Mesendoderm (in vitro differentiated cells): ENCODE data around the gene CACNB2.
A peak's percentile ranks its signal among the peaks of the same experiment; 100 is the strongest.

Experiments
- DNase-seq: peaks from one replicate; pipeline ENCODE4 v3.0.0; 2013
- H2AK5ac ChIP-seq: 2 replicates; pipeline ENCODE4 v1.6.1; 2013; ENCODE audit warnings: low read length, inconsistent platforms
- H2BK120ac ChIP-seq: 2 replicates; pipeline ENCODE4 v1.6.1; 2013; ENCODE audit warnings: low read depth, mild to moderate bottlenecking, low read length, moderate library complexity, mixed read lengths
- H2BK15ac ChIP-seq: replicated peaks from 2 replicates; pipeline ENCODE4 v1.6.1; 2013; ENCODE audit warnings: low read depth, mild to moderate bottlenecking, moderate library complexity
- H2BK5ac ChIP-seq: 2 replicates; pipeline ENCODE4 v1.6.1; 2013; ENCODE audit warnings: low read length, inconsistent platforms
- H3K18ac ChIP-seq: 2 replicates; pipeline ENCODE4 v1.6.1; 2013; ENCODE audit warnings: mild to moderate bottlenecking, low read length, mixed read lengths
- H3K23ac ChIP-seq: one replicate; pipeline ENCODE4 v1.6.1; 2013; ENCODE audit warnings: low read length
- H3K27ac ChIP-seq: 2 replicates; pipeline ENCODE4 v1.5.1; 2013; ENCODE audit warnings: low read depth, mild to moderate bottlenecking, inconsistent platforms, low read length, moderate library complexity
- H3K27me3 ChIP-seq: 2 replicates; pipeline ENCODE4 v1.6.1; 2013; ENCODE audit warnings: low read length, control low read depth, mild to moderate bottlenecking, inconsistent platforms; ENCODE audit not compliant: insufficient read depth, poor library complexity
- H3K36me3 ChIP-seq: 2 replicates; pipeline ENCODE4 v1.6.1; 2013; ENCODE audit warnings: low read length, inconsistent platforms; ENCODE audit not compliant: control insufficient read depth, insufficient read depth
- H3K4ac ChIP-seq: one replicate; pipeline ENCODE4 v1.6.1; 2013; ENCODE audit warnings: low read depth, mild to moderate bottlenecking, low read length, moderate library complexity
- H3K4me1 ChIP-seq: 2 replicates; pipeline ENCODE4 v1.6.1; 2013; ENCODE audit warnings: low read depth, low read length, inconsistent platforms; ENCODE audit not compliant: control insufficient read depth
- H3K4me2 ChIP-seq: 2 replicates; pipeline ENCODE4 v1.6.1; 2013; ENCODE audit warnings: low read length
- H3K4me3 ChIP-seq: 2 replicates; pipeline ENCODE4 v1.5.1; 2013; ENCODE audit warnings: mild to moderate bottlenecking, low read length
- H3K56ac ChIP-seq: one replicate; pipeline ENCODE4 v1.6.1; 2013; ENCODE audit warnings: low read length
- H3K79me1 ChIP-seq: 2 replicates; pipeline ENCODE4 v1.6.1; 2013; ENCODE audit warnings: low read length, inconsistent platforms
- H3K79me2 ChIP-seq: 2 replicates; pipeline ENCODE4 v1.6.1; 2013; ENCODE audit warnings: mild to moderate bottlenecking, low read length; ENCODE audit not compliant: control insufficient read depth, insufficient read depth
- H3K9ac ChIP-seq: 2 replicates; pipeline ENCODE4 v1.6.1; 2013; ENCODE audit warnings: low read length, inconsistent platforms
- H4K5ac ChIP-seq: one replicate; pipeline ENCODE4 v1.6.1; 2013; ENCODE audit warnings: low read length
- H4K8ac ChIP-seq: one replicate; pipeline ENCODE4 v1.6.1; 2013; ENCODE audit warnings: low read depth, mild to moderate bottlenecking, control low read depth, low read length, moderate library complexity
- WGBS: extraction: QIAGEN DNeasy Blood & Tissue Kit; methylation state at CpG from one replicate; pipeline ENCODE4 v1.1.7; 2013; ENCODE audit warnings: low lambda C conversion rate, missing lambda C conversion rate; ENCODE audit not compliant: insufficient coverage; ENCODE audit errors: extremely low coverage; 5-methylcytosine and 5-hydroxymethylcytosine counted together

CACNB2 gene

DNA sequence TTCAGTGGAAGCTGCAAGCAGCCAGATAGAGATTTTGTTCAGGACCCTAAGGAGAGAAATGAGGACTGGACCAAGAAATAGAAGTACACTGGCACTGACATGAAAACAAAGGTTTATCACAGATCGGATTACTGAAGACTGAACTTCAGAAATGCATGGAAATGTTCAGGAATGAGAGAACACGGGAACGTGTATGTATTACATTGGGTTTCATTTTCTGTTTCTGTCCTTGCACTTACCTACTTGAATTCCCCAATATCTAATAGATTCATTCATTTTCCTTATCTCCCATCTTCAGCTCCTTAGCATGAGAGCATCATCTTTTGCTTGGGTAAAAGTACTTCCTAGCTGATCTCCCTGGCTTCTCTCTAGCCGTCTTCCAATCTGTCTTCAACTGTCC, 114.5 kb downstream of the CACNB2 start:
- Histone ChIP-seq H2BK120ac (no peak overlapping the region), H2BK5ac (no peak overlapping the region), H3K23ac (no peak overlapping the region), H3K4me2 (no peak overlapping the region), H3K56ac (no peak overlapping the region), H3K4me1 (no peaks in the 10 kb centered on the region), H3K27ac (no peak overlapping the region), H3K18ac (no peak overlapping the region), H3K36me3 (no peaks in the 10 kb centered on the region), H2BK15ac (no peak overlapping the region), H4K5ac (no peak overlapping the region), H2AK5ac (no peak overlapping the region), H4K8ac (no peak overlapping the region), H3K4me3 (no peak overlapping the region), H3K9ac (no peak overlapping the region), H3K27me3 (no peaks in the 10 kb centered on the region), H3K79me1 (no peaks in the 10 kb centered on the region), H3K79me2 (no peaks in the 10 kb centered on the region), H3K4ac (no peak overlapping the region)
- no peak for DNase-seq
- WGBS: no CpG with 5 or more reads among the region's 4 CpGs

- Histone ChIP-seq H2BK5ac (no peak overlapping the region), H3K36me3 (no peaks in the 10 kb centered on the region), H3K27ac (no peak overlapping the region), H3K56ac (peak overlapping the region; percentile 15), H3K79me2 (no peaks in the 10 kb centered on the region), H4K8ac (no peak overlapping the region), H3K79me1 (no peaks in the 10 kb centered on the region), H2BK120ac (no peak overlapping the region), H4K5ac (no peak overlapping the region), H2BK15ac (no peak overlapping the region), H3K4me2 (no peak overlapping the region), H3K4me1 (peaks cover 4% of the 10 kb centered on the region), H3K9ac (no peak overlapping the region), H3K18ac (no peak overlapping the region), H3K27me3 (no peaks in the 10 kb centered on the region), H3K23ac (no peak overlapping the region), H3K4me3 (no peak overlapping the region), H2AK5ac (no peak overlapping the region), H3K4ac (no peak overlapping the region)
- peak; percentile 14 for DNase-seq
- no CpG with 5 or more reads among the region's 18 CpGs for WGBS
Observed at GRCh38 chr10:18260310-18260922, 120.2 kb downstream of the CACNB2 start.

DNA sequence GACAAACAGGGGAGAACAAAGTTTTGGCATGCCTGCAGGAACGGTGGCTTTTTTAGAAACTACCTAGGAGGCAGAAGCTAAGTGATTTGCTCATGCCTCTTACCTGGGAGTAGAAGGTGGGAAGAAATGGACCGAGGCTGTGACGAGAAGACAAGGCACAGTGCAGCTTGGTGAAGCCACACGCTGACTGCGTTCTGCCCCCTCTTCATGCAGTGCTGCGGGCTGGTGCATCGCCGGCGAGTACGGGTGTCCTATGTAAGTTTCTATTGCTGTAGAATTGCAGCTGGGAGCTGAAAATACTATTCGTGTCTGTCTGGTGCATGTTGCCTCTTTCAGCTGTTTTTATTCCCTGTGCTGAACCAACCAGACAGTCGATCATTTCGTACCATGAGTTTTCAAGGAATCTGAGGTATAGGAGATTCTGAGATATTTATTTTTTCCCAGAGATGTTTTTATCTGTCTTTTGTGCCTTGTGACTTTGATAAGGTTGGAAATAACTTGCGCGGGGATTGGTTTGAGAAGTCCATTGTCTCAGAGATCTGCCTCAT, 120.9 kb downstream of the CACNB2 start:
- no CpG with 5 or more reads among the region's 15 CpGs for WGBS
- H3K4ac ChIP-seq: no peak overlapping the region
- H3K79me1 ChIP-seq: no peaks in the 10 kb centered on the region
- H3K27ac ChIP-seq: no peak overlapping the region
- no peak overlapping the region for H3K9ac ChIP-seq
- no peak overlapping the region for H4K5ac ChIP-seq
- no peak overlapping the region for H3K18ac ChIP-seq
- H3K4me2 ChIP-seq: no peak overlapping the region
- DNase-seq: no peak
- H3K36me3 ChIP-seq: no peaks in the 10 kb centered on the region
- H3K4me1 ChIP-seq: peaks cover 4% of the 10 kb centered on the region
- no peak overlapping the region for H3K4me3 ChIP-seq
- H2BK120ac ChIP-seq: no peak overlapping the region
- no peaks in the 10 kb centered on the region for H3K79me2 ChIP-seq
- H2BK5ac ChIP-seq: no peak overlapping the region
- H2BK15ac ChIP-seq: no peak overlapping the region
- no peak overlapping the region for H2AK5ac ChIP-seq
- peak overlapping the region; percentile 60 for H3K56ac ChIP-seq
- no peaks in the 10 kb centered on the region for H3K27me3 ChIP-seq
- H4K8ac ChIP-seq: no peak overlapping the region
- H3K23ac ChIP-seq: no peak overlapping the region

GRCh38 chr10:18261768-18262231, 121.6 kb downstream of the CACNB2 start:
- H3K27me3 ChIP-seq: no peaks in the 10 kb centered on the region
- H4K8ac ChIP-seq: no peak overlapping the region
- no peak overlapping the region for H2AK5ac ChIP-seq
- no peak overlapping the region for H2BK5ac ChIP-seq
- no peak overlapping the region for H2BK15ac ChIP-seq
- H2BK120ac ChIP-seq: no peak overlapping the region
- H3K4me1 ChIP-seq: peaks cover 4% of the 10 kb centered on the region
- no peak overlapping the region for H3K4ac ChIP-seq
- no peaks in the 10 kb centered on the region for H3K79me2 ChIP-seq
- DNase-seq: no peak
- H3K27ac ChIP-seq: no peak overlapping the region
- H3K56ac ChIP-seq: no peak overlapping the region
- no peak overlapping the region for H3K4me3 ChIP-seq
- no peak overlapping the region for H3K4me2 ChIP-seq
- no peak overlapping the region for H3K18ac ChIP-seq
- no peak overlapping the region for H4K5ac ChIP-seq
- no peak overlapping the region for H3K23ac ChIP-seq
- WGBS: no CpG with 5 or more reads among the region's 5 CpGs
- no peaks in the 10 kb centered on the region for H3K79me1 ChIP-seq
- H3K36me3 ChIP-seq: no peaks in the 10 kb centered on the region
- no peak overlapping the region for H3K9ac ChIP-seq

DNA sequence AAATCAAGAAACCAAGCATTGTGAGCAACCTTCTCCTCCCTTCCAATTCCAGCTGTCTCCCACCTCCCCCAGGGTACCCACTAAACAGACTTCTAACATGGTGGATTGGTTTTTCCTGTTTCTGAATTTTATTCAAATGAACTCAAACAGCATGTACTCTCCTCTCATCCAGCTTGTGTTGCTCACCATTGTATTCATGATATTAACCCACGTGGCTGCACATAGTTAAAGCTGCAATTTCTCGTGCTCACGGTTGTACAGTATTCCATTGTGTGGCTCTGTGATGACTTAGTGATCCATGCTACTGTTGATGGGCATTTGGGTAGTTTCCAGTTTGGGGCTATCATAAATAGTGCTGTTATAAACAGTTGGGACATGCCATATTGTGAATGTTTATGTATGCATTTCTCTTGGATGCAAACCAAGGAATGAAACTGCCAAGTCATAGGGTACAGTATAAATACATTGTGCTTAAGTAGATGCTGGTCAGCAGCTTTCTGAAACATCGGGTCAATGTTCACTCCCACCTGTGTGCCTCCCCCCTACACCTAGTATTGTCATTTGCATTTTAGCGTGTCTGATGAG, 124.3 kb downstream of the CACNB2 start:
- no CpG with 5 or more reads among the region's 5 CpGs for WGBS
- Histone ChIP-seq H3K4ac (no peak overlapping the region), H3K23ac (no peak overlapping the region), H3K18ac (no peak overlapping the region), H2AK5ac (no peak overlapping the region), H3K27me3 (no peaks in the 10 kb centered on the region), H4K5ac (no peak overlapping the region), H3K36me3 (no peaks in the 10 kb centered on the region), H2BK5ac (no peak overlapping the region), H3K4me2 (no peak overlapping the region), H3K79me1 (no peaks in the 10 kb centered on the region), H4K8ac (no peak overlapping the region), H2BK15ac (no peak overlapping the region), H3K79me2 (no peaks in the 10 kb centered on the region), H3K56ac (no peak overlapping the region), H3K4me3 (no peak overlapping the region), H2BK120ac (no peak overlapping the region), H3K9ac (no peak overlapping the region), H3K4me1 (peaks cover 4% of the 10 kb centered on the region), H3K27ac (no peak overlapping the region)
- DNase-seq: no peak
